ENCODE results near the gene HLA-B. TPM values are rescaled to one million over a fixed set of nuclear protein-coding genes. Genes with fewer than 3 reads are reported as not detected.

Gene HLA-B
- total RNA-seq, 4 donors from 2014 or later: 328 to 1,292 (median 594) TPM

DNA sequence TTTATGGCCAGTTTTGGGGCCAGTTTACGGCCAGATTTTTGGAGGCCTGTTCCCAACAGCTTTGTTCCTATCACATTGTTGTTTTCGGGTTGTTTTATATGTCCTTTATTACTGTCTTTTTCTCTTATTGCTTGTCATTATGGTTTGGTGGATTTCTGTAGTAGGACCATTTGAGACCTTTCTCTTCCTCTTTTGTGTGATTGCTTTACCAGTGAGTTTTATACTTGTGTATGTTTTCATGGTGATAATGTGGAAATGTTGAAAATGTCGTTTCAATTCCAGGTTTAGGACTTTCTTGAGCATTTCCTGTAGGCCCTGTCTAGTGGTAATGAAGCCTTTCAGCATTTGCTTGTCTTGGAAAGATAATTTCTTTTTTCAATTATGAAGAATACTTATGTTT lies 17.8 kb downstream of the HLA-B start:
- intact Hi-C loops (cut with DNase I): no loop called here
- DNase-seq: no peak

DNA sequence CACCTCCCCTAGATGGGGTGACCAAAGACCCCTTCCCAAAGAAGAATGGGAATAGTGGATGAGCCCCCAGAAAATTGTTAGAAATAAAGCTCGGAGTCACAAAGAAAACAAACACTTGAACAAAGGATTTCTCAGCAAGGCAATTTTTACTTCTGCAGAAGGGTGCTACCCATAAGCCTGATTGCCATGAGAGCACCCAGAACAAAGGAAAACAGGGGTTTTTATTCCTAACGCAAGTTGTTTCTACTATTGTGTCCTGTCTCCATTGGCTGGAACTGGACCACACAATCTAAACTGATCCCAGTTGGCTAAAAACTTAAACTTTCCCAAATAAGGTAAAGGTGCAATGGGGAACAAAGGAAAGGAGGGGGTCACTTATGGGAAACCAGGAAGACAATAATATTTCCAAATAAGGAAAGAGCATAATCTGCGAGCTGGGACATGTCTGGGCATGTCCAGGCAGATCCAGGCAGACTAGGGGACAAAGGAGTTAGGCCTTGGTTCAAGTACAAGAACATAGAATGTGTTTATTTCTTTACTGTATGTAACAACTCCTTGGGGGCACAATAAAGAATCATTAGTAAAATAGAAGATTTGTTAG lies 20.0 kb downstream of the HLA-B start:
- H3K9me3 ChIP-seq: no peaks in the 10 kb centered on the region
- no peaks in the 10 kb centered on the region for H3K27me3 ChIP-seq
- intact Hi-C loops (cut with DNase I): no loop called here
- no peaks in the 10 kb centered on the region for H3K4me1 ChIP-seq
- 29 to 79% methylated on average over 3 of the region's 3 CpGs for WGBS, 2 donors
- no peak overlapping the region for H3K4me3 ChIP-seq (replicated peaks in 1 of 3)
- no peak for DNase-seq
- H3K36me3 ChIP-seq: no peaks in the 10 kb centered on the region
- no peak for TF ChIP-seq POLR2A (IDR thresholded peaks at IDR 0.05)
- TF ChIP-seq, protein P1, sequence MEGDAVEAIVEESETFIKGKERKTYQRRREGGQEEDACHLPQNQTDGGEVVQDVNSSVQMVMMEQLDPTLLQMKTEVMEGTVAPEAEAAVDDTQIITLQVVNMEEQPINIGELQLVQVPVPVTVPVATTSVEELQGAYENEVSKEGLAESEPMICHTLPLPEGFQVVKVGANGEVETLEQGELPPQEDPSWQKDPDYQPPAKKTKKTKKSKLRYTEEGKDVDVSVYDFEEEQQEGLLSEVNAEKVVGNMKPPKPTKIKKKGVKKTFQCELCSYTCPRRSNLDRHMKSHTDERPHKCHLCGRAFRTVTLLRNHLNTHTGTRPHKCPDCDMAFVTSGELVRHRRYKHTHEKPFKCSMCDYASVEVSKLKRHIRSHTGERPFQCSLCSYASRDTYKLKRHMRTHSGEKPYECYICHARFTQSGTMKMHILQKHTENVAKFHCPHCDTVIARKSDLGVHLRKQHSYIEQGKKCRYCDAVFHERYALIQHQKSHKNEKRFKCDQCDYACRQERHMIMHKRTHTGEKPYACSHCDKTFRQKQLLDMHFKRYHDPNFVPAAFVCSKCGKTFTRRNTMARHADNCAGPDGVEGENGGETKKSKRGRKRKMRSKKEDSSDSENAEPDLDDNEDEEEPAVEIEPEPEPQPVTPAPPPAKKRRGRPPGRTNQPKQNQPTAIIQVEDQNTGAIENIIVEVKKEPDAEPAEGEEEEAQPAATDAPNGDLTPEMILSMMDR (IDR thresholded peaks at IDR 0.05): no peak
- H3K27ac ChIP-seq: no peak overlapping the region

More for the DNA sequence above, 17.8 kb downstream of the HLA-B start:
- H3K36me3 ChIP-seq: no peaks in the 10 kb centered on the region
- no peaks in the 10 kb centered on the region for H3K9me3 ChIP-seq
- no peak overlapping the region for H3K4me3 ChIP-seq (replicated peaks in 1 of 3)
- no peaks in the 10 kb centered on the region for H3K27me3 ChIP-seq
- no peak overlapping the region for H3K27ac ChIP-seq
- 0 to 51% methylated on average over 2 to 3 of the region's 3 CpGs for WGBS, 2 donors
- TF ChIP-seq, protein P1 (IDR thresholded peaks at IDR 0.05): no peak
- no peak for TF ChIP-seq POLR2A (IDR thresholded peaks at IDR 0.05)
- H3K4me1 ChIP-seq: no peaks in the 10 kb centered on the region

DNA sequence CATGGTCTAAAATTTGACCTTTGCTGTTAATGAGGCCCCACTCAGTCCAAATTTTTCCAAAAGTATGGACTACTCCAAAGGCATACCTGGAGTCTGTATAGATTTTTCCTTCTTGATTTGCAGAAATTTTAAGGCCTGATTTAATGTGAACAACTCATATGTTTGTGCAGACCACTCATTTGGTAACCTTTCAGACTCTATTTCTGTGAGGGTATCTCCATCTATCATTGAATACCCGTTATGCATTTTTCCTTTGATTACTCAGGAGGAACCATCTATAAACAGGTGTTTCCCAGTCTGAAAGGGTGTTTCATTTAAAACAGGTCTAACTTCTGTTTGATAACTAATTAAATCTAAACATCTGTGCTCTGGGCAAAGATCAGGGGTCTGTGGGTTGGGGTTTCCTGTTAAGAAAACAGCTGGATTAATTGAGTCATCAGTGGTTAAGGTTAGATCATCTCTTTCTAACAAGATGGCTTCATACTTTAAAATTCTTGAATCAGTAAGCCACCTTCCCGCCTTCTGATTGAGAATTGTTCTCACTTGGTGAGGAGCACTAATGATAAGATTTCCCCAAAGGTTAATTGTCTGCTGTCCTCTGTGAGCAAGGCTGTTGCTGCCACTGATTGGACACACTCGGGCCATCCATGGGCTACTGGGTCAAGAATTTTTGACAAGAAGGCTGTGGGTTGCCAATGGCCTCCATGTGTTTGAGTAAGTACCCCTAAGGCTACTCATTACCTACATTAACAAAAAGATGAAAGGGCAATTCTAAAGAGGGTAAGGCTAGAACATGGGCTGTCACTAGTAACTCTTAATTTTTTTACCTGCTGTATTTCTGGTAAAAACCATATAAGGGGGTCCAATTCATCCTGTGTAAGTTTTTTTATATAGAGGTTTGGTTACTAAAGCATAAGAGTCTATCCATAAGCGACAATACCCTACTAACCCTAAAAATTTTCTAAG lies 24.1 kb downstream of the HLA-B start:
- Histone ChIP-seq H3K36me3 (no peaks in the 10 kb centered on the region), H3K27ac (no peak overlapping the region), H3K4me1 (no peaks in the 10 kb centered on the region), H3K27me3 (no peaks in the 10 kb centered on the region), H3K4me3 (replicated peaks in 1 of 3) (no peak overlapping the region), H3K9me3 (no peaks in the 10 kb centered on the region)
- 50 to 54% methylated on average over 4 of the region's 4 CpGs for WGBS, 2 donors
- TF ChIP-seq, protein P1 (IDR thresholded peaks at IDR 0.05): no peak
- TF ChIP-seq POLR2A (IDR thresholded peaks at IDR 0.05): no peak
- DNase-seq: no peak
- intact Hi-C loops (cut with DNase I): no loop called here

DNA sequence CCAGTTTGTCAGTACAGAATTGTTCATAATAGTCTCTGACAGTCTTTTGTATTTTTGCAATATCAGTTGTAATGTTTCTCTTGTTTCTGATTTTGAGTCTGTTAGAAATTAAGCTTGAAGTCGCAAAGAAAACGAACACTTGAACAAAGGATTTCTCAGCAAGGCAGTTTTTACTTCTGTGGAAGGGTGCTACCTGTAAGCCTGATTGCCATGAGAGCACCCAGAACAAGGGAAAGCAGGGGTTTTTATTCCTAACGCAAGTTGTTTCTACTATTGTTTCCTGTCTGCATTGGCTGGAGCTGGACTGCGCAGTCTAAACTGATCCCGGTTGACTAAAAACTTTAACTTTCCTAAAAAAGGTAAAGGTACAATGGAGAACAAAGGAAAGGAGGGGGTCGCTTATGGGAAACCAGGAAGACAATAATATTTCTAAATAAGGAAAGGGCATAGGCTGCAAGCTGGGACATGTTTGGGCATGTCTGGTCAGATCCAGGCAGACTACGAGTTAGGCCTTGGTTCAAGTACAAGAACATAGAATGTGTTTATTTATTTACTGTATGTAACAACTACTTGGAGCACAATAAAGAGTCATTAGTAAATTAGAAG lies 28.5 kb downstream of the HLA-B start:
- no peak for DNase-seq
- TF ChIP-seq, protein P1 (IDR thresholded peaks at IDR 0.05): no peak
- no peak for TF ChIP-seq POLR2A (IDR thresholded peaks at IDR 0.05)
- 20 to 69% methylated on average over 5 to 7 of the region's 7 CpGs for WGBS, 2 donors

More for the DNA sequence above, 28.5 kb downstream of the HLA-B start:
- H3K9me3 ChIP-seq: no peaks in the 10 kb centered on the region
- intact Hi-C loops (cut with DNase I): no loop called here
- H3K27me3 ChIP-seq: no peaks in the 10 kb centered on the region
- H3K27ac ChIP-seq: no peak overlapping the region
- no peaks in the 10 kb centered on the region for H3K4me1 ChIP-seq
- no peaks in the 10 kb centered on the region for H3K36me3 ChIP-seq
- no peak overlapping the region for H3K4me3 ChIP-seq (replicated peaks in 1 of 3)

All from thyroid gland (tissue), 4 donors.